ENCODE measurements around the gene LHCGR.

LHCGR gene

DNA sequence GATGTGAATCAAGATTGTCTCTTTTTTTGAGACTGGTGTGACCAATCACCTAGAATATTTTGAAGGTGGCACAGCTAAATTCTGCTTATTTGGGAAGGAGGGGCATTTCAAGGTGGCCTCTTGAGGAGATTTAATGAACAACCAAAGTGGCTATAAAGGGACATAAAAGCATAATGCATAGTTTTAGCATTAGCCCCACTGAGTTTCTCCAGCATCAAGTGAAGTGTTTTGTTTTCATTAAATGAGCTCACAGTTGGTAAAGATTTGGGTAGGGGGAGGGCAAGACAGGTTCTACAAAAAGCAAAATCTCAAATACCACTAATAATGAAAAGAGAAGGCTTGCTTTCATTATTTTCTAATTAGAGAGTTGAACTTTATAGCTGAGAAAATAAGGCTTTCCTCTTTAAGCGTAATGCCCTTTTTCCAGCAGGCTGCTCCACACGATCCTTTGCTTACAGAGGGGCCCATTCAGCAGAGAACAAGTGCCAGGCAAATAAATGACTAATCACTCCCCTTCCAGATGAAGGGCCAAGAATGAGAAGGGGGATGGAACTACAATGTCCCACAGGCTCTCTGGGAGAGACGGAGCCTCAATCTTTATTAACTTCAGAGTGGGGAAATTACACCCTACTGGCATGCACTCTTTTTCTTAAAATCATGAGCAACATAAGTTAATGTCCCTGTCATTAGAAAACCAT, 35.9 kb downstream of the LHCGR start:
- DNase-seq (ENCODE audit: low spot score), result no peak
- H3K27ac ChIP-seq, result no peak overlapping the region

DNA sequence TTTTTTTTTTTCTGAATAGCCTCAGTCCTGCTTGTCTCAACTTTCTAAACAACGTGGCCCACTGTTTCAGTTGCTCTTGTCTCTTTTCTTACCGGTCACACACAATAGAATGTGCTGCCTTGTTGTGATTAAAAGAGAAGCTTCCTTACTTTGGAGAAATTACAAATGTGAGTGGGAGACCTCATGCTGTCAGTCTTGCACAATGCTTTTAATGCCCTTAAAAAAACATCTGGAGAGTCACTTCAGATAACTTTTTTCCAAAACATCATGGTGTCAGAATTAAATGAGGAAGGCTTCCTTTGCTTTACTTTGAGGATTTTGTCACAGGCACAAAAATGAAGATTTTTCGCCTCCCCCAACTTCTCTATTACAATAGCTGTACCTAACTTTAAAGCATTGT, 37.7 kb downstream of the LHCGR start:
- TF ChIP-seq, protein P1, sequence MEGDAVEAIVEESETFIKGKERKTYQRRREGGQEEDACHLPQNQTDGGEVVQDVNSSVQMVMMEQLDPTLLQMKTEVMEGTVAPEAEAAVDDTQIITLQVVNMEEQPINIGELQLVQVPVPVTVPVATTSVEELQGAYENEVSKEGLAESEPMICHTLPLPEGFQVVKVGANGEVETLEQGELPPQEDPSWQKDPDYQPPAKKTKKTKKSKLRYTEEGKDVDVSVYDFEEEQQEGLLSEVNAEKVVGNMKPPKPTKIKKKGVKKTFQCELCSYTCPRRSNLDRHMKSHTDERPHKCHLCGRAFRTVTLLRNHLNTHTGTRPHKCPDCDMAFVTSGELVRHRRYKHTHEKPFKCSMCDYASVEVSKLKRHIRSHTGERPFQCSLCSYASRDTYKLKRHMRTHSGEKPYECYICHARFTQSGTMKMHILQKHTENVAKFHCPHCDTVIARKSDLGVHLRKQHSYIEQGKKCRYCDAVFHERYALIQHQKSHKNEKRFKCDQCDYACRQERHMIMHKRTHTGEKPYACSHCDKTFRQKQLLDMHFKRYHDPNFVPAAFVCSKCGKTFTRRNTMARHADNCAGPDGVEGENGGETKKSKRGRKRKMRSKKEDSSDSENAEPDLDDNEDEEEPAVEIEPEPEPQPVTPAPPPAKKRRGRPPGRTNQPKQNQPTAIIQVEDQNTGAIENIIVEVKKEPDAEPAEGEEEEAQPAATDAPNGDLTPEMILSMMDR (IDR thresholded peaks at IDR 0.05), result no peak
- no peak for DNase-seq (ENCODE audit: low spot score)
- Histone ChIP-seq H3K27ac (no peak overlapping the region), H3K4me3 (no peak overlapping the region)

More for the DNA sequence above, 35.9 kb downstream of the LHCGR start:
- TF ChIP-seq, protein P1 (IDR thresholded peaks at IDR 0.05), result no peak
- H3K4me3 ChIP-seq, result no peak overlapping the region

DNA sequence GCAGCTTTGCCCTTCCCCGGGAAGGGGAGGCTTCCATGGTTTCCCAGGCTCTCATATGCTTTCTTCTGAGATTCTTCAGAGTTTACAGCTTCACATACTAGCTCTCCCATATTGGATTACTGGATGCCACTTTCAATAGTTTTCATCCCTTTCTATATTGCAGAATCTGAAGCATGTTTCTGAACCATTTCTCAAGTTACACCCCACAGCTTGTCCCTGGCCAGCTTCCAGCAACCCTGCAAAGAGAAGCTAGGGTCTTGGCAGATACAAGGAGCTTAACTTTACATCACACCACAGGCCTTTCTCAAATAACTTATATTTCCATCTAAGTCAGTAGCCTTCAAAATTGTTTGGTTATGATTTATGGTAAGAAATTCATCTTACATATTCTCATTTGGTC, 39.6 kb downstream of the LHCGR start:
- no peak overlapping the region for H3K27ac ChIP-seq
- TF ChIP-seq, protein P1 (IDR thresholded peaks at IDR 0.05), result no peak
- no peak for DNase-seq (ENCODE audit: low spot score)
- no peak overlapping the region for H3K4me3 ChIP-seq

DNA sequence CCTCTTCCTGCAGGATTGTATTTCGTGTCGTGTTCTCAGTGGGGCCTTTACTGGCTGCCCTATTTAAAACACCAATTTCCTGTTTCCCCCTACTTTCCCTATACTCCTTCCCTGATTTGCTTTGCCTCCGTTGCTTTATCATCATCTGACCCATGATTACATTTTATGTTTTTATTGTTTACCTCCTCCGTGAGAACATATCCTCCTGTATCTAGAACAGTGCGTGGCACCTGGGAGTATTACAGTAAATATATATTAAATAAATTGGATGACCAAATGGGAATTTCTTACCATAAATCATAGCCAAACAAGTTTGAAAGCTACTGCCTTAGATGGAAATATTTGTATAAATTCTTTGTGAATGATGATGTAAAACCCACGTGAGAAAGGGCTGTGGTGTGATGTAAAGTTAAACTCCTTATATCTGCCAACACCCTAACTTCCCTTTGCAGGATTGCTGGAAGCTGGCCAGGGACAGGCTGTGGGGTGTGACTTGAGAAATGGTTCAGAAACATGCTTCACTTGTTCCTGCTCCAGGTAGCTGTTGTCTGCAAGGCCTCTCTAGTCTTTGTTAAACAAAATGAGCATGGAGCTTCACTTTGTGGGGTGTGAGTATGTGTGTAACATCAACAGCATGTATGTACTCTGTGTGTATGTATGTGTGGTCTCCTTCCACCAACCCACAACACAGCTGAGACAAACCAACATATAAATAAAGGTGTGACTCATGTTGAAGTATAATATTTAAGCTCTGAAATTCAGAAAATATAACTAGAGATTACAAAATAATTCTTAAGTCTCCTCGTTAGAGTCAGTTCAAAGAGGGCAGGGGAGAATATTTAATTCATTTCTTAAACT, 40.3 kb downstream of the LHCGR start:
- no peak overlapping the region for H3K27ac ChIP-seq
- DNase-seq (ENCODE audit: low spot score), result no peak
- TF ChIP-seq, protein P1 (IDR thresholded peaks at IDR 0.05), result no peak
- H3K4me3 ChIP-seq, result no peak overlapping the region

DNA sequence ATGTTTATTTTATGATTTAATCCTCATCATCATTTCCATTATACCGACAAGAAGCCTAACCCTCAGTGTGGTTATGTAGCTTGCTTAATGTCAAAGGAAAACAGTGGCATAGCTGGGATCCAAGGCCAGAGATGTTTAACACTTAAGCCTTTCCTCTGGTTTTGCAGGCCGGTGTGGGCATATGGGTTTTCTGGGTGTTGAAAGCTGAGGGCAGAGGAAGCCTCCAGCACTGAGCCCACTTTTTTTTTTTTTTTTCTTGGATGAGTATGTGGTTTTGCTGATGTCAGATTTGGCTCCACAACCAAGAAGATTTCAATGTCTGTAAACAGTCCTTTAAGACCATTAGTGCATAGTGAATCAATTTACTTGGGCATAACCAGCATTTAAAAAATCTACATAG, 41.3 kb downstream of the LHCGR start:
- TF ChIP-seq, protein P1 (IDR thresholded peaks at IDR 0.05), result no peak
- Histone ChIP-seq H3K27ac (no peak overlapping the region), H3K4me3 (no peak overlapping the region)
- DNase-seq (ENCODE audit: low spot score), result no peak

DNA sequence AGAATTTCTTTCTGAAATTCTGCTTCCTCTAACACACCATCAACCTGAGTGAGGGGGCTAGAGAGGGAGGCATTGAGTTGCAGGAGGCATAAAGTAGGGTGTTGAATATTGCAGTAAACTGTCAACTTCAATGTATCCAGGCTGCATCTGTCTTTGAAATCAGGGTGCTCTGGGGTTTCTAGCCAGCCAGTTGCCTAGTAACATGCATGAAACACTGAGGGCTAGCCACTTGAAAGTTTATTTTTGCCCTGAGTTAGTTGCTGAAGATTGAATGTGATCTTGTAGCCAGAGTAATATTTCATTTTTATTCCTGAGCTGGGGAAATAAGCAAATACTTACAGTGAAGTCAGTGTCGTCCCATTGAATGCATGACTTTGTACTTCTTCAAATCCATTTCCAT, 41.9 kb downstream of the LHCGR start:
- Histone ChIP-seq H3K27ac (no peak overlapping the region), H3K4me3 (no peak overlapping the region)
- no peak for DNase-seq (ENCODE audit: low spot score)
- TF ChIP-seq, protein P1 (IDR thresholded peaks at IDR 0.05), result no peak
